Liver (tissue), 9 donors: ENCODE data around the gene TAF6. TPM values are rescaled to one million over a fixed set of nuclear protein-coding genes. Genes with fewer than 3 reads are reported as not detected.

ENCODE experiments used
- DNase-seq: peaks from one replicate; pipeline ENCODE4 v3.0.0-alpha.2; 2017; ENCODE audit warnings: low spot score
- H3K27ac ChIP-seq, 2 donors: one replicate each; pipeline ENCODE4 v1.7.0; 2013; ENCODE audit warnings: inconsistent platforms in 2 of 2, low read length in 2 of 2, control low read depth in 1 of 2, low read depth in 1 of 2, mild to moderate bottlenecking in 1 of 2
- H3K27me3 ChIP-seq, 4 donors: one replicate each; pipeline versions ENCODE4 v1.6.1 to v1.7.0; 2013; ENCODE audit warnings: low read length in 3 of 4, inconsistent platforms in 1 of 4, mild to moderate bottlenecking in 1 of 4, moderate library complexity in 1 of 4; ENCODE audit not compliant: control insufficient read depth in 4 of 4, insufficient read depth in 4 of 4
- H3K36me3 ChIP-seq, 4 donors: one replicate each; pipeline versions ENCODE4 v1.6.1 to v1.7.0; 2013; ENCODE audit warnings: low read length in 3 of 4, mild to moderate bottlenecking in 3 of 4, low read depth in 1 of 4, moderate library complexity in 1 of 4; ENCODE audit not compliant: control insufficient read depth in 4 of 4, insufficient read depth in 3 of 4
- H3K4me1 ChIP-seq, 4 donors: one replicate each; pipeline versions ENCODE4 v1.6.1 to v1.7.0; 2013; ENCODE audit warnings: low read length in 3 of 4, mild to moderate bottlenecking in 3 of 4, moderate library complexity in 1 of 4; ENCODE audit not compliant: control insufficient read depth in 4 of 4, insufficient read depth in 4 of 4
- H3K4me3 ChIP-seq, 3 donors: one replicate each; pipeline versions ENCODE4 v1.6.1 to v1.7.0; 2013; ENCODE audit warnings: low read length in 3 of 3, control low read depth in 1 of 3, low read depth in 1 of 3, mild to moderate bottlenecking in 1 of 3
- H3K9ac ChIP-seq, 2 donors: one replicate each; pipeline ENCODE4 v1.7.0; 2013; ENCODE audit warnings: low read length in 2 of 2, mild to moderate bottlenecking in 2 of 2, moderate library complexity in 2 of 2, control low read depth in 1 of 2, low read depth in 1 of 2
- H3K9me3 ChIP-seq, 4 donors: one replicate each; pipeline versions ENCODE4 v1.6.1 to v1.7.0; 2013; ENCODE audit warnings: low read length in 3 of 4; ENCODE audit not compliant: control insufficient read depth in 4 of 4
- ATF3 ChIP-seq: IDR thresholded peaks from 2 replicates; pipeline ENCODE4 v1.6.1; 2016; ENCODE audit warnings: antibody characterized with exemption
- EGR1 ChIP-seq, 2 donors: IDR thresholded peaks; 2 replicates each; pipeline ENCODE4 v1.6.1; 2016 to 2018; ENCODE audit warnings: antibody characterized with exemption in 2 of 2, low read depth in 2 of 2
- FOXA1 ChIP-seq: IDR thresholded peaks from 2 replicates; pipeline ENCODE4 v1.6.1; 2016; ENCODE audit warnings: antibody characterized with exemption
- FOXA2 ChIP-seq: IDR thresholded peaks from 2 replicates; pipeline ENCODE4 v1.6.1; 2016; ENCODE audit warnings: antibody characterized with exemption
- GABPA ChIP-seq, 2 donors: IDR thresholded peaks in 1 of 2; conservative IDR thresholded peaks in 1 of 2; 2 replicates each; pipeline ENCODE4 v1.6.1; 2016; ENCODE audit warnings: antibody characterized with exemption in 2 of 2, mild to moderate bottlenecking in 1 of 2, moderate library complexity in 1 of 2
- HNF4A ChIP-seq, 2 donors: conservative IDR thresholded peaks; 2 replicates each; pipeline ENCODE4 v1.6.1; 2016; ENCODE audit warnings: antibody characterized with exemption in 2 of 2, mild to moderate bottlenecking in 2 of 2
- HNF4G ChIP-seq: IDR thresholded peaks from 2 replicates; pipeline ENCODE4 v1.6.1; 2016; ENCODE audit warnings: antibody characterized with exemption
- JUND ChIP-seq, 2 donors: IDR thresholded peaks; 2 replicates each; pipeline ENCODE4 v1.6.1; 2016; ENCODE audit warnings: antibody characterized with exemption in 2 of 2
- MAX ChIP-seq: IDR thresholded peaks from 2 replicates; pipeline ENCODE4 v1.6.1; 2016; ENCODE audit warnings: antibody characterized with exemption
- NR2F2 ChIP-seq: IDR thresholded peaks from 2 replicates; pipeline ENCODE4 v1.6.1; 2016; ENCODE audit warnings: antibody characterized with exemption
- RAD21 ChIP-seq, 2 donors: IDR thresholded peaks; 2 replicates each; pipeline ENCODE4 v1.6.1; 2016; ENCODE audit warnings: antibody characterized with exemption in 2 of 2, mild to moderate bottlenecking in 2 of 2
- REST ChIP-seq: IDR thresholded peaks from 2 replicates; pipeline ENCODE4 v1.6.1; 2016; ENCODE audit warnings: antibody characterized with exemption, mild to moderate bottlenecking
- SP1 ChIP-seq: IDR thresholded peaks from 2 replicates; pipeline ENCODE4 v1.6.1; 2018; ENCODE audit warnings: antibody characterized with exemption, mild to moderate bottlenecking
- TAF1 ChIP-seq: conservative IDR thresholded peaks from 2 replicates; pipeline ENCODE4 v1.6.1; 2016; ENCODE audit warnings: antibody characterized with exemption, mild to moderate bottlenecking
- YY1 ChIP-seq: IDR thresholded peaks from 2 replicates; pipeline ENCODE4 v1.6.1; 2016; ENCODE audit warnings: antibody characterized with exemption, mild to moderate bottlenecking
- WGBS: extraction: QIAGEN DNeasy Blood & Tissue Kit; methylation state at CpG from one replicate; pipeline ENCODE4 v1.1.7; 2013; 5-methylcytosine and 5-hydroxymethylcytosine counted together
- polyA plus RNA-seq, 2 donors: library from polyadenylated mRNA; stranded (reverse) in 1 of 2; unstranded in 1 of 2; fragments of 200-250 nt in 1 of 2; fragments of >200 nt in 1 of 2; fragmentation: Nextera tagmentation in 1 of 2; extraction: Ambion mirVana in 1 of 2; gene quantifications; one replicate each; pipeline versions ENCODE4 v1.2.1 to v1.2.3, GENCODE V29; 2013 to 2015
- total RNA-seq, 2 donors: library from RNA; depleted of rRNA; stranded (reverse); fragments of >200 nt; gene quantifications; one replicate each; pipeline ENCODE4 v1.2.3, GENCODE V29; 2014
- TF ChIP-seq, protein P1 (sequence below): fragments of 150-350 bp; IDR thresholded peaks from 2 replicates; pipeline ENCODE4 v1.5.1; 2017; ENCODE audit warnings: improper control_type of control experiment, low read depth, low read length; ENCODE audit not compliant: missing input control
- donor health status: healthy.
- donor health status: healthy.
- donor health status: healthy.
- donor health status: healthy.
- donor health status: healthy.

The TAF6 gene
- total and polyA plus RNA-seq, 4 donors: 8.9 to 17.9 (median 16.2) TPM

GRCh38 chr7:100099452-100099851, 19.7 kb downstream of the TAF6 start:
- Histone ChIP-seq H3K4me3 (peak overlapping the region; percentile 81 to 87 (median 82)), H3K27me3 (no peaks in the 10 kb centered on the region), H3K9me3 (no peaks in the 10 kb centered on the region), H3K4me1 (peaks cover 0 to 20% (median 14%) of the 10 kb centered on the region in 4 donors), H3K9ac (peak overlapping the region; percentile 64 to 89), H3K27ac (no peak overlapping the region), H3K36me3 (peaks cover 18 to 47% (median 38%) of the 10 kb centered on the region in 4 donors)
- TF ChIP-seq GABPA (IDR thresholded peaks at IDR 0.05 in 1 of 2, conservative IDR thresholded peaks at IDR 0.05 in 1 of 2) (no peak), NR2F2 (no peak), YY1 (no peak), SP1 (no peak), RAD21 (IDR thresholded peaks at IDR 0.05) (no peak), JUND (IDR thresholded peaks at IDR 0.05) (no peak), TAF1 (no peak), ATF3 (no peak), HNF4A (conservative IDR thresholded peaks at IDR 0.05) (no peak), FOXA1 (no peak), FOXA2 (no peak)
- TF ChIP-seq, protein P1, sequence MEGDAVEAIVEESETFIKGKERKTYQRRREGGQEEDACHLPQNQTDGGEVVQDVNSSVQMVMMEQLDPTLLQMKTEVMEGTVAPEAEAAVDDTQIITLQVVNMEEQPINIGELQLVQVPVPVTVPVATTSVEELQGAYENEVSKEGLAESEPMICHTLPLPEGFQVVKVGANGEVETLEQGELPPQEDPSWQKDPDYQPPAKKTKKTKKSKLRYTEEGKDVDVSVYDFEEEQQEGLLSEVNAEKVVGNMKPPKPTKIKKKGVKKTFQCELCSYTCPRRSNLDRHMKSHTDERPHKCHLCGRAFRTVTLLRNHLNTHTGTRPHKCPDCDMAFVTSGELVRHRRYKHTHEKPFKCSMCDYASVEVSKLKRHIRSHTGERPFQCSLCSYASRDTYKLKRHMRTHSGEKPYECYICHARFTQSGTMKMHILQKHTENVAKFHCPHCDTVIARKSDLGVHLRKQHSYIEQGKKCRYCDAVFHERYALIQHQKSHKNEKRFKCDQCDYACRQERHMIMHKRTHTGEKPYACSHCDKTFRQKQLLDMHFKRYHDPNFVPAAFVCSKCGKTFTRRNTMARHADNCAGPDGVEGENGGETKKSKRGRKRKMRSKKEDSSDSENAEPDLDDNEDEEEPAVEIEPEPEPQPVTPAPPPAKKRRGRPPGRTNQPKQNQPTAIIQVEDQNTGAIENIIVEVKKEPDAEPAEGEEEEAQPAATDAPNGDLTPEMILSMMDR: no peak
- DNase-seq: no peak
- WGBS: 80% methylated on average over 12 of the region's 12 CpGs

DNA sequence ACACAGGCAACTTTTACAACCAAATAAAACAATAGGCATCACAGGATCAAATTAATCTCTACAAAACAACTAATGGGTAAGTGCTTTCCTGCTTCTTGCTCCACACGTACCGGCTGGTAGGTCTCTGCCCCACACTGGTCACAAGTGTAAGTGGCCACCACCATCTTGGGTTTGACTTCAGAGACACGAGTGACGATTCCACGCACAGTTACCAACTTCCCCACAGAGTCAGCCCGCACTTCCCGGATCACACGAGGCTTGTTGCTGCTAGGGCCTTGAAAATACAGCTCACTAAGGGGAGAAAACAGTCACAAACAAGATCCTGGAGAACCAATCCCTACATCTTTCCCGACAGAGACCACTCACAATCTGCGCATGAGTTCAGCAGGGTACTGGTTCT, 20.2 kb downstream of the TAF6 start:
- H3K27me3 ChIP-seq: no peaks in the 10 kb centered on the region
- H3K9me3 ChIP-seq: no peaks in the 10 kb centered on the region
- H3K36me3 ChIP-seq: peaks cover 20 to 53% (median 41%) of the 10 kb centered on the region in 4 donors
- WGBS: 87% methylated on average over 10 of the region's 10 CpGs
- H3K4me1 ChIP-seq: peaks cover 0 to 21% (median 14%) of the 10 kb centered on the region in 4 donors
- no peak for DNase-seq
- H3K27ac ChIP-seq: no peak overlapping the region
- H3K4me3 ChIP-seq: no peak overlapping the region
- no peak for TF ChIP-seq GABPA (IDR thresholded peaks at IDR 0.05 in 1 of 2, conservative IDR thresholded peaks at IDR 0.05 in 1 of 2)
- no peak for TF ChIP-seq HNF4A (conservative IDR thresholded peaks at IDR 0.05)
- TF ChIP-seq HNF4G: no peak
- TF ChIP-seq REST: no peak
- no peak for TF ChIP-seq FOXA1
- no peak for TF ChIP-seq MAX
- TF ChIP-seq EGR1 (IDR thresholded peaks at IDR 0.05; ENCODE audit: low read depth in 2 of 2): no peak
- TF ChIP-seq TAF1: no peak
- TF ChIP-seq, protein P1: no peak
- H3K9ac ChIP-seq: no peak overlapping the region
